HEK293T (cell line): ENCODE results near the gene TYRO3.

Source experiments
- CTCF ChIA-PET: fragments of 350-600 bp; formaldehyde crosslinking; extraction: SDS; loops from one replicate; lab custom pipeline; 2021; ENCODE audit warnings: antibody characterized with exemption, inconsistent platforms; lab: Yijun Ruan, JAX
- POLR2A ChIA-PET: fragments of 350-600 bp; formaldehyde crosslinking; extraction: SDS; loops from one replicate; lab custom pipeline; 2020; ENCODE audit warnings: antibody characterized with exemption, inconsistent platforms; lab: Yijun Ruan, JAX
- DNase-seq: peaks from one replicate; pipeline ENCODE4 v3.0.0; 2012; ENCODE audit warnings: mixed read lengths; ENCODE audit errors: extremely low spot score
- ARNT ChIP-seq: fragments of 450-650 bp; IDR thresholded peaks from 2 replicates; pipeline ENCODE4 v1.6.1; 2017; ENCODE audit warnings: mild to moderate bottlenecking
- BHLHE40 ChIP-seq: fragments of 450-650 bp; IDR thresholded peaks from 2 replicates; pipeline ENCODE4 v1.6.1; 2016; ENCODE audit warnings: mild to moderate bottlenecking, moderate library complexity, borderline replicate concordance
- CTBP1 ChIP-seq: fragments of 450-650 bp; IDR thresholded peaks from 2 replicates; pipeline ENCODE4 v1.6.1; 2016; ENCODE audit warnings: borderline replicate concordance
- ELF4 ChIP-seq: fragments of 450-650 bp; IDR thresholded peaks from 2 replicates; pipeline ENCODE4 v1.6.1; 2017; ENCODE audit warnings: antibody characterized with exemption
- FOXA1 ChIP-seq: fragments of 450-650 bp; IDR thresholded peaks from 2 replicates; pipeline ENCODE4 v1.6.1; 2016; ENCODE audit warnings: mild to moderate bottlenecking
- FOXK2 ChIP-seq: fragments of 450-650 bp; IDR thresholded peaks from 2 replicates; pipeline ENCODE4 v1.6.1; 2016; ENCODE audit warnings: mild to moderate bottlenecking
- FOXM1 ChIP-seq: fragments of 450-650 bp; IDR thresholded peaks from 2 replicates; pipeline ENCODE4 v1.6.1; 2017; ENCODE audit warnings: mild to moderate bottlenecking, borderline replicate concordance
- HDGF ChIP-seq: fragments of 450-650 bp; IDR thresholded peaks from 2 replicates; pipeline ENCODE4 v1.6.1; 2017; ENCODE audit warnings: antibody characterized with exemption, borderline replicate concordance
- L3MBTL2 ChIP-seq: fragments of 450-650 bp; conservative IDR thresholded peaks from 2 replicates; pipeline ENCODE4 v1.6.1; 2016; ENCODE audit warnings: mild to moderate bottlenecking
- LEF1 ChIP-seq: fragments of 450-650 bp; IDR thresholded peaks from 2 replicates; pipeline ENCODE4 v1.6.1; 2017; ENCODE audit warnings: mild to moderate bottlenecking, borderline replicate concordance
- NFRKB ChIP-seq: fragments of 450-650 bp; IDR thresholded peaks from 2 replicates; pipeline ENCODE4 v1.6.1; 2016; ENCODE audit warnings: mild to moderate bottlenecking, moderate library complexity
- PKNOX1 ChIP-seq: fragments of 450-650 bp; IDR thresholded peaks from 2 replicates; pipeline ENCODE4 v1.6.1; 2016
- SP1 ChIP-seq: fragments of 450-650 bp; IDR thresholded peaks from 2 replicates; pipeline ENCODE4 v1.6.1; 2017
- SUZ12 ChIP-seq: fragments of 450-650 bp; IDR thresholded peaks from 2 replicates; pipeline ENCODE4 v1.6.1; 2016; ENCODE audit warnings: mild to moderate bottlenecking
- TARDBP ChIP-seq: fragments of 450-650 bp; IDR thresholded peaks from 2 replicates; pipeline ENCODE4 v1.6.1; 2016
- ZNF384 ChIP-seq: fragments of 450-650 bp; IDR thresholded peaks from 2 replicates; pipeline ENCODE4 v1.6.1; 2016

The TYRO3 gene

GRCh38 chr15:41594801-41595746 is 36.1 kb downstream of the TYRO3 start:
- CTCF ChIA-PET: interaction anchor here (0.7 to 1.5 kb wide), 2 partner anchors 8 to 10 kb away, joined by 6 to 7 read pairs; no protein-coding TSS in a partner anchor
- DNase-seq: no peak
- TF ChIP-seq ARNT (no peak), ZNF384 (no peak), NFRKB (no peak), FOXA1 (no peak), ELF4 (no peak), FOXM1 (no peak), BHLHE40 (no peak), SUZ12 (no peak), CTBP1 (no peak)
- POLR2A ChIA-PET: no interaction called here

GRCh38 chr15:41596972-41597371 is 38.0 kb downstream of the TYRO3 start:
- TF ChIP-seq L3MBTL2: no peak
- TF ChIP-seq ZNF384: no peak
- no peak for TF ChIP-seq LEF1
- TF ChIP-seq SUZ12: no peak
- no peak for TF ChIP-seq ELF4
- TF ChIP-seq PKNOX1: no peak
- TF ChIP-seq FOXM1: no peak
- TF ChIP-seq SP1: no peak
- no peak for TF ChIP-seq FOXA1
- no peak for TF ChIP-seq TARDBP
- no peak for TF ChIP-seq NFRKB
- no peak for TF ChIP-seq HDGF
- DNase-seq: no peak
- ChIA-PET CTCF (no interaction called here), POLR2A (interaction anchor here (0.6 kb wide), 1 partner anchor 8 kb away, joined by 3 read pairs; no protein-coding TSS in a partner anchor)

GRCh38 chr15:41597787-41598186 is 38.8 kb downstream of the TYRO3 start:
- ChIA-PET POLR2A (no interaction called here), CTCF (no interaction called here)
- TF ChIP-seq ARNT: no peak
- no peak for TF ChIP-seq NFRKB
- TF ChIP-seq LEF1: no peak
- TF ChIP-seq L3MBTL2: no peak
- TF ChIP-seq ELF4: no peak
- no peak for TF ChIP-seq SP1
- no peak for TF ChIP-seq FOXA1
- no peak for TF ChIP-seq FOXK2
- TF ChIP-seq HDGF: no peak
- no peak for TF ChIP-seq BHLHE40
- TF ChIP-seq CTBP1: no peak
- no peak for TF ChIP-seq ZNF384
- TF ChIP-seq PKNOX1: no peak
- TF ChIP-seq SUZ12: no peak
- no peak for TF ChIP-seq FOXM1
- no peak for DNase-seq

- ChIA-PET CTCF (no interaction called here), POLR2A (no interaction called here)
- no peak for DNase-seq
- no peak for TF ChIP-seq SP1
- no peak for TF ChIP-seq ZNF384
- TF ChIP-seq L3MBTL2: no peak
- TF ChIP-seq CTBP1: no peak
- no peak for TF ChIP-seq ELF4
- no peak for TF ChIP-seq LEF1
Observed at GRCh38 chr15:41599061-41599460, 40.0 kb downstream of the TYRO3 start.

- ChIA-PET CTCF (interaction anchor here (0.6 to 2.3 kb wide), 20 partner anchors 9 to 710 kb away, joined by 3 to 7 read pairs (median 3); partner anchors contain the start of gene MGA), POLR2A (interaction anchor here (0.8 to 1.4 kb wide), 3 partner anchors 18 to 57 kb away, joined by 3 to 6 read pairs (median 3); partner anchors contain the start of gene MGA)
- no peak for DNase-seq
- TF ChIP-seq HDGF: no peak
Observed at GRCh38 chr15:41603411-41603935, 44.5 kb downstream of the TYRO3 start.

GRCh38 chr15:41603941-41604911 is 45.2 kb downstream of the TYRO3 start:
- POLR2A ChIA-PET: interaction anchor here (0.8 to 1.4 kb wide), 3 partner anchors 18 to 56 kb away, joined by 3 to 6 read pairs (median 3); partner anchors contain the start of gene MGA
- CTCF ChIA-PET: interaction anchor here (0.6 to 2.3 kb wide), 20 partner anchors 8 to 710 kb away, joined by 3 to 7 read pairs (median 4); partner anchors contain the start of gene MGA
- DNase-seq: peak; percentile 60
- no peak for TF ChIP-seq TARDBP
- TF ChIP-seq BHLHE40: no peak
- TF ChIP-seq FOXA1: no peak
- TF ChIP-seq HDGF: no peak
- TF ChIP-seq FOXM1: no peak
- TF ChIP-seq LEF1: no peak
- no peak for TF ChIP-seq PKNOX1
- TF ChIP-seq NFRKB: no peak
